GM19372 (cell line): ENCODE results near the gene AKR1E2.

Source experiments
- ATAC-seq: cut with Tn5 transposase; IDR thresholded peaks from one replicate; pipeline ENCODE4 v1.9.1; 2021; ENCODE audit warnings: mild to moderate bottlenecking, low read depth, moderate library complexity; ENCODE audit not compliant: unreplicated experiment

Gene AKR1E2

GRCh38 chr10:4843525-4844180, 17.6 kb downstream of the AKR1E2 start:
- no peak for ATAC-seq

- no peak for ATAC-seq
These were observed 18.9 kb downstream of the AKR1E2 start for GRCh38 chr10:4844864-4845263.

GRCh38 chr10:4845766-4846165, 19.8 kb downstream of the AKR1E2 start:
- no peak for ATAC-seq

- ATAC-seq, result no peak
These were observed 20.8 kb downstream of the AKR1E2 start for GRCh38 chr10:4846775-4847174.

GRCh38 chr10:4847561-4848355, 21.8 kb downstream of the AKR1E2 start:
- no peak for ATAC-seq

GRCh38 chr10:4848356-4849041, 22.5 kb downstream of the AKR1E2 start:
- no peak for ATAC-seq

- ATAC-seq, result no peak
These were observed 23.0 kb downstream of the AKR1E2 start for GRCh38 chr10:4849042-4849402.

GRCh38 chr10:4849555-4850242, 23.7 kb downstream of the AKR1E2 start:
- peak; percentile 91 for ATAC-seq

GRCh38 chr10:4850397-4850796, 24.4 kb downstream of the AKR1E2 start:
- ATAC-seq, result no peak

- no peak for ATAC-seq
These were observed 25.2 kb downstream of the AKR1E2 start for GRCh38 chr10:4851176-4851575.

- no peak for ATAC-seq
These were observed 25.8 kb downstream of the AKR1E2 start for GRCh38 chr10:4851846-4852245.

GRCh38 chr10:4865945-4866661, 40.1 kb downstream of the AKR1E2 start:
- no peak for ATAC-seq

- no peak for ATAC-seq
These were observed 41.1 kb downstream of the AKR1E2 start for GRCh38 chr10:4867109-4867519.

- ATAC-seq, result no peak
These were observed 41.7 kb downstream of the AKR1E2 start for GRCh38 chr10:4867520-4868356.

- ATAC-seq, result no peak
These were observed 42.3 kb downstream of the AKR1E2 start for GRCh38 chr10:4868357-4868657.

GRCh38 chr10:4882704-4883078, 56.7 kb downstream of the AKR1E2 start:
- ATAC-seq, result no peak

- no peak for ATAC-seq
These were observed 57.2 kb downstream of the AKR1E2 start for GRCh38 chr10:4883079-4883739.

GRCh38 chr10:4885162-4885561, 59.2 kb downstream of the AKR1E2 start:
- no peak for ATAC-seq

GRCh38 chr10:4887501-4887900, 61.5 kb downstream of the AKR1E2 start:
- ATAC-seq, result no peak
